Measurements from ENCODE around the gene RNF150.
A peak's percentile ranks its signal among the peaks of the same experiment; 100 is the strongest.

The RNF150 gene

GRCh38 chr4:140884431-140885058 is 248.7 kb downstream of the RNF150 start:
- TF ChIP-seq CTCF (IDR thresholded peaks at IDR 0.05; ENCODE audit: low read depth, low read length), result peak; percentile 76
- DNase-seq (ENCODE audit: extremely low read depth, low read depth), result peak; percentile 44

- no peak for TF ChIP-seq CTCF (IDR thresholded peaks at IDR 0.05; ENCODE audit: low read depth, low read length)
- no peak for DNase-seq (ENCODE audit: extremely low read depth, low read depth)
Observed at GRCh38 chr4:140877781-140878180, 255.5 kb downstream of the RNF150 start.

- DNase-seq (ENCODE audit: extremely low read depth, low read depth), result peak; percentile 7
- TF ChIP-seq CTCF (IDR thresholded peaks at IDR 0.05; ENCODE audit: low read depth, low read length), result no peak
Observed at GRCh38 chr4:140876615-140877364, 256.5 kb downstream of the RNF150 start.

DNA sequence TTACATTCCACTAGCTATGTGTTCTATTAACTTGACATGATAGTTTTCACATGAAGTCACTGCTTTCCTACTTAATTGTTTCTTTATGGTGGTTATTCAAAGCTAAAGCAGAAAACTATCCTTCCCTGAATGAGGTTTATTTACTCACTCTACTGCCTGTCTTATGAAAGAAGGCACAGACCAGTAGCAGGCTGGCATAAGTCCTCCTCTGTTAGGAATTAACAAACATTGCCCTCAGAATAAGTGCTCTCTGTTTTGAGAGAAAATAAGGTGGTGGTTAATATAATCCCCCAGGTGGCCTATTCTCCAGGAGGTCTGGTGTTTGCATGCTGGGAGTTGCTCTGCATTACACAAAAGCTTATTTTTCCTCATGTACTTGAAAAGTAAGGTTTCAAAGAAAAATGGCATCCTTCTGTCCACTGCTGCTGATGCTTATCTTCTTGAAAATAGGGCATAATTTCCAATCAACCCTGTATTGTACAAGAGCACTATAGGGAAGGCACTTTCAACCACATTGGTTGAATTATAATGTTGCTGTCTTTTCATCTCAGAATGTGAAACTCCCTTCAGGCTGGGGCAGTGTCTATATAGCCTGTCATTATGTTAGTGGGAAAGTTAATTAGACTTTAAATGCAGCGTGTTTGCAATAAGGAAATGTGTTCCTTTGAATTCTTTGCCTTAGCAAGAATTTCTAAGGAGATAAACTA is 257.4 kb downstream of the RNF150 start:
- no peak for TF ChIP-seq CTCF (IDR thresholded peaks at IDR 0.05; ENCODE audit: low read depth, low read length)
- no peak for DNase-seq (ENCODE audit: extremely low read depth, low read depth)

DNA sequence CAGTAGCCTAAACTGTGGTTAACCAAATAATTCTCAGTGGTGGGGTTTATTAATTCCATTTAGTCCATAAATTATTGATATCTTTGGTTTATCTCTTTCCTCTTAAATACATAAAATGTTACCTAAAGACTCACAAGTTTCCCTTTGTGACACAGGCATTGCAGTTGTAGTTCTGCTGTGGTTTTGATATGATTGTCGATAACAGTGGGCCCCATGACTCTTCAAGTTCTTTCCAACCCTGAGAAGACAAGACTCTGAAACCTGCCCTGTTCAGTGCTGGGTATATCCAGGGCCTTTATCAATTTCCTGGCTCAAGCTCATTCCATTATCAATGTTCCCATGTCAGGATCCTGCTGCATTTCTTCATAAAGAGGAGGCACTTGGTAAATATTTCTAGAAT is 259.2 kb downstream of the RNF150 start:
- no peak for TF ChIP-seq CTCF (IDR thresholded peaks at IDR 0.05; ENCODE audit: low read depth, low read length)
- DNase-seq (ENCODE audit: extremely low read depth, low read depth), result no peak

- no peak for DNase-seq (ENCODE audit: extremely low read depth, low read depth)
- no peak for TF ChIP-seq CTCF (IDR thresholded peaks at IDR 0.05; ENCODE audit: low read depth, low read length)
Observed at GRCh38 chr4:140871368-140871767, 261.9 kb downstream of the RNF150 start.

GRCh38 chr4:140870427-140870826 is 262.8 kb downstream of the RNF150 start:
- no peak for DNase-seq (ENCODE audit: extremely low read depth, low read depth)
- no peak for TF ChIP-seq CTCF (IDR thresholded peaks at IDR 0.05; ENCODE audit: low read depth, low read length)

Data from AG09319 (cell line).